Ramos (cell line): ENCODE results near the gene LRP1.

Experiments used
- in situ Hi-C: fragments of 300-500 bp; cut with MboI; formaldehyde crosslinking; loops from one replicate; pipeline ENCODE4 v1.14.3; 2022; ENCODE audit warnings: low sequenced_read_pairs; ENCODE audit not compliant: unreplicated experiment

The LRP1 gene

GRCh38 chr12:57216921-57217879, 88.9 kb downstream of the LRP1 start:
- in situ Hi-C loops, result no loop called here

DNA sequence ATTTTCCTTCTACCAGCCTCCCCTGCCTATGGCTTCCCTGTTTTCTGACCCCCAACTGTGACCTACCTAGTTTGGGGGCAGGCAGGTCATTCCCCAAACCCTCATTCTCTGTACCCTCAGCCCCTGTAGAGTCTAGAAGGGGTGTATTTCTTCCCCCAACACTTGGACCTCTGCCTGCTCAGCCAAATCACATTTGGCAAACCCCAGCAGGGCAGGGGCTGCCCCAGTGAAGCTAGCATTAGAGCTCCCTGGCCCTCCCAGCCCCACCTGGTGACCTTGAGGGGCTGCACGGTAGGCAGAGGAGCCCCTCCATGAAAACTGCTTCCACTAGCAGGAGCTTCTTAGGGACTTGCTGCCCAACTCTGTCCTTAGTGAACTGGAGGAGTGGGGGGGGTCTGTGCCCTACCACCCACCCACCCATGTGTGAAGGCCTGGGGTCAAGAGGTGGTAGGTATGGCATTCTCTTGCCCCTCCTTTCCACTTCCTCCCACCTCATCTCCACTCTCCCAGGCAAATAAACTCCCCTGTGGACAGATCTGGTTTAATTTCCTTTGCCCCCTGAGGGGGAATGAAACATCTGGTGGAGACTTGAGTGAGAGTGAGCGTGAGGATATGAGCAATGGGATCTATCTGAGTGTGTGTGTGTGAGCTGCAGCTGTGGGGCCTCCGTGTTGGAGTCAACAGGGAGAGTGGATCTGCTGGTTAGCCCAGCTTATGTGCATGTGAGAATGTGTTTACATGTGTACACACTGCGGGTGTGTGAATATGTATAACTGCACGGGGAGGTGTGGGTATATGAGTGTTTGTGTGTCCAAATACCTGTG, 90.0 kb downstream of the LRP1 start:
- in situ Hi-C loops, result no loop called here

- in situ Hi-C loops, result no loop called here
Observed at GRCh38 chr12:57219205-57219992, 91.1 kb downstream of the LRP1 start.

DNA sequence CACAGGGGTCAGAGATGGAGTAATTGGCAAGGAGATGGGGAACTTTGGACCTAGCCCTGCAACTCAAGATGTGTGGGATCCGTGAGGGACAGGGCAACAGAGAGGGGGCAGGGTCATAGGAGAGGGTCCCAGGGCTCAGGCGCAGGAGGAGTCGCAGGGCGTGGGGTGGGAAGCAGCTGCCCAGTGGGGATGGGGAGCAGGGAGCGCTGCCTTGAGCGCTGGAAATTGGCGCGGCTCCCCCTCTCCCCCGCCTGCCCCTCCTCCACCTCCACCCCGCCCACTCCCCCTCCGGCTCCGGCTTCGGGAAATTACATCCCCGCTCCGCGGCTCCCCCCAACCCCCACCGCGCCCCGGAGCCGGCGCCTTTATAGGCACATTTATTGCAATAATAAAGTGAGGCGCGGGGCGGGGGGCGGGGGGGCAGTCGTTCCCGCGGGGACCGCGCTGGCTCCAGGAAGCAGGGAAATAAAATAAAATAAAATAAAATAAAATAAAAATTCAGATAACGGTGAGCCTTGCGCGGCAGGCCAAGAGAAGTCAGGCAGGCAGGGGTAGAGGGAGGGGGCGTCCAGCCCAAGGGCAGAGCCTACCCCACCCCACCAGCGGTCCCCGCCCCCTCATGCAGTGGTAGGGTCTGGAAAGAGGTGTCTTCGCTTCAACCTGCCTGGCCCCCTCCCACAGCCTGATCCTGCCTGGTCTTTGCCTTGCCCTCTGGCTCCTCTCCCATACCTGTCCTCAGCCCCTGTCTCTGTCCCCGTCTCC, 91.9 kb downstream of the LRP1 start:
- in situ Hi-C loops, result no loop called here

GRCh38 chr12:57220770-57221168, 92.5 kb downstream of the LRP1 start:
- in situ Hi-C loops, result no loop called here

DNA sequence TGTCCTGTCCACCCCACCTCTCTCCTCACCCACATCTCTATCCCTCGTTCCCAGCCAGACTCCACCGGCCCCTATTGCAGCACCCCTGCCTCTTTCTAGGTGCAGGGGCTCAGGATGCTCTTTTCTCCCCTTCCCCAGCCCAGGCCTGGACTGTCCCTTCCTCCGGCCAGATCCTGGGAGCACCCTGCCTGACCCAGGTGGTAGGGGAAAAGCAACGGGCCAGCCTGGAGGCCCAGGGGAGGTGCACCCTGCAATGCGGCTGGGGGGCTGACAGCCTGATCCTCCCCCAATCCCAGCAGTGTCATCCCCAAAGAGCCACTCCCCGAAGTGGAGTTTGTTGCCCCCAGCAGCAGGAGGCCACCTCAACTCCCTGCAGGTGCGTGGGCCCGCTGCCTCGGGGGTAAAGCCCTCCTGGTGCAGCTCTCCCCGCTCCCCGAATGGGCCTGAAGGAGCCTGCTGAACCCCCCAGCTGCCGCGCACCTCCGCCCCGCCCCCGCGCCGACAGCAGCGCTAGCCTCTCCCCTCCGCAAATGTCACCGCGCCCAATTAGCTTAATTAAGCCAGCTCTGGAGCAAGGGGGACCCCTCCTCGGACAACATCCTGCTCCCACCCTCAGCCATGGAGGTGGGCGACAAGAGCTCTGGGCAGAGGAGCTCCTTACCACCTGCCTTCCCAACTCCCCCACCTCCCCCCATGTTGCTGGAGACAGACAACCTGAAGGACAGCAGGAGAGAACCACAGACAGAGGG, 93.1 kb downstream of the LRP1 start:
- in situ Hi-C loops, result no loop called here

- in situ Hi-C loops, result no loop called here
Observed at GRCh38 chr12:57222286-57223190, 94.3 kb downstream of the LRP1 start.

- in situ Hi-C loops, result no loop called here
Observed at GRCh38 chr12:57223191-57224165, 95.2 kb downstream of the LRP1 start.

GRCh38 chr12:57224278-57224972, 96.1 kb downstream of the LRP1 start:
- in situ Hi-C loops, result no loop called here

- in situ Hi-C loops, result loop anchor here (25.0 kb wide), 3 partner anchors 237 to 662 kb away; partner anchors contain the start of genes CDK4, CYP27B1, EEF1AKMT3 and GLI1
Observed at GRCh38 chr12:57224973-57225679, 96.8 kb downstream of the LRP1 start.

- in situ Hi-C loops, result loop anchor here (25.0 kb wide), 3 partner anchors 237 to 662 kb away; partner anchors contain the start of genes CDK4, CYP27B1, EEF1AKMT3 and GLI1
Observed at GRCh38 chr12:57225680-57226210, 97.5 kb downstream of the LRP1 start.

GRCh38 chr12:57226588-57227314, 98.5 kb downstream of the LRP1 start:
- in situ Hi-C loops, result loop anchor here (25.0 kb wide), 3 partner anchors 236 to 661 kb away; partner anchors contain the start of genes CDK4, CYP27B1, EEF1AKMT3 and GLI1

DNA sequence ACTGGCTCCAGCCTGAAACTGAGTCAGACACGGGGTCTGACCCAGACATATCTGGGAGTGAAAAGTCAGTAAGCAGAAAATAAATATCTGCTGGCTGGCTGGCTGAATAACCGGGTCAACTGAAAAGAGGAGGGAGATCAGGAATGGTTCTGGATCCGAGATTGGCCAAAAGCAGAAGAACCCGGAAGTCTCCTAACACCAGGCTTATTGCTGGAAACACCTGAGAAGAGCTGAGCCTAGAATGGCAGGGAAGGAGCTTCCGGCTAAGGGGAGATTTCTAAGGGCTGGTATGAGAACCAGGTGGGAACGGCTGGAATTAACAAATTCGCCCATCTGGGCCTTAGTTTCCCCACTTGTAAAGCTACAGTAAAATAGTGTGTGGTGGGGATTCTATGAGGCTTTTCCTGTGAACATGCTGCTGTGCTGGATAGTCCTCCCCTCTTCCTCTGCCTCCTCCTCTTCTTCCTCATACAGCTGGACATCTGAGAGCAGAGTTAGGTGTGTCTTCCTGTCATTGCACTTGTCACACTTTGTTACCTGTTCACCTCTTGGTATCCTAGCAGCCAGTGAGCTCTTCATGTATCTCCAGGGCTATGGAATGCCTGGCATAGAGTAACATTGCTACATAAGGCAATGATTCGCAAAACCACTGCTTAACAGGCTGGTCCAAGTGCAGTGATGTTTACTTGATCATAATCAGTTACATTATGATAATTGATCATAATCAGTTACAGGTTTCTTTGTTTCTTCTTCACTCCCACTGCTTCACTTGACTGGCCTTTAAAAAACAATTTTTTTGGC, 99.2 kb downstream of the LRP1 start:
- in situ Hi-C loops, result loop anchor here (25.0 kb wide), 3 partner anchors 235 to 660 kb away; partner anchors contain the start of genes CDK4, CYP27B1, EEF1AKMT3 and GLI1
